NCI-H146 treated with DMSO at 0.1 percent for 48 hours (cell line): ENCODE measurements around the gene TTLL9.

ENCODE experiments used
- DNase-seq: peaks from one replicate; lab custom pipeline; 2025; ENCODE audit not compliant: unreplicated experiment; lab: John Stamatoyannopoulos, UW

TTLL9 gene

GRCh38 chr20:31939661-31940060 lies 69.2 kb downstream of the TTLL9 start:
- no peak for DNase-seq

GRCh38 chr20:31943052-31943471 lies 72.6 kb downstream of the TTLL9 start:
- DNase-seq = no peak

- DNase-seq = no peak
Observed at GRCh38 chr20:31945319-31945718, 74.9 kb downstream of the TTLL9 start.

GRCh38 chr20:31945785-31946184 lies 75.4 kb downstream of the TTLL9 start:
- no peak for DNase-seq

GRCh38 chr20:31948008-31948407 lies 77.6 kb downstream of the TTLL9 start:
- DNase-seq = no peak

GRCh38 chr20:31949877-31950646 lies 79.6 kb downstream of the TTLL9 start:
- no peak for DNase-seq

GRCh38 chr20:31951203-31951529 lies 80.7 kb downstream of the TTLL9 start:
- DNase-seq = no peak

GRCh38 chr20:31951530-31952453 lies 81.4 kb downstream of the TTLL9 start, which contains the start of gene PDRG1:
Gene PDRG1 (minus strand): TSS chr20:31952046. CDS start chr20:31951961, 85 bp downstream.
- DNase-seq = peak; percentile 98

- DNase-seq = no peak
Observed at GRCh38 chr20:31953556-31954148, 83.2 kb downstream of the TTLL9 start.

GRCh38 chr20:31954500-31954899 lies 84.1 kb downstream of the TTLL9 start:
- DNase-seq = no peak

- DNase-seq = no peak
Observed at GRCh38 chr20:31956556-31957526, 86.4 kb downstream of the TTLL9 start.

- peak; percentile 20 for DNase-seq
Observed at GRCh38 chr20:31962761-31963160, 92.3 kb downstream of the TTLL9 start.

GRCh38 chr20:31963889-31964288 lies 93.5 kb downstream of the TTLL9 start:
- no peak for DNase-seq

GRCh38 chr20:31966991-31967655 lies 96.7 kb downstream of the TTLL9 start:
- peak; percentile 57 for DNase-seq

- DNase-seq = peak; percentile 88
Observed at GRCh38 chr20:31967830-31968249, 97.4 kb downstream of the TTLL9 start, which contains the start of gene XKR7. Gene XKR7 (plus strand): TSS chr20:31968151. CDS start chr20:31968176, 25 bp downstream.

- no peak for DNase-seq
Observed at GRCh38 chr20:31968291-31969126, 98.1 kb downstream of the TTLL9 start.

GRCh38 chr20:31969991-31970390 lies 99.6 kb downstream of the TTLL9 start:
- no peak for DNase-seq

- no peak for DNase-seq
Observed at GRCh38 chr20:31972471-31973021, 102.1 kb downstream of the TTLL9 start.

- DNase-seq = no peak
Observed at GRCh38 chr20:31974296-31974695, 103.9 kb downstream of the TTLL9 start.
